ENCODE data around the gene EEF2K.

Gene EEF2K

GRCh38 chr16:22317001-22317530 lies 111.0 kb downstream of the EEF2K start:
- no peak for TF ChIP-seq CTCF (IDR thresholded peaks at IDR 0.05; ENCODE audit: insufficient read depth, missing control alignments)
- no peak for FAIRE-seq
- DNase-seq (ENCODE audit: insufficient read length, low spot score): no peak

- no peak for TF ChIP-seq CTCF (IDR thresholded peaks at IDR 0.05; ENCODE audit: insufficient read depth, missing control alignments)
- DNase-seq (ENCODE audit: insufficient read length, low spot score): no peak
- no peak for FAIRE-seq
These were observed 111.5 kb downstream of the EEF2K start for GRCh38 chr16:22317625-22318024.

GRCh38 chr16:22318690-22319358 lies 112.7 kb downstream of the EEF2K start:
- peak; percentile 48 for TF ChIP-seq CTCF (IDR thresholded peaks at IDR 0.05; ENCODE audit: insufficient read depth, missing control alignments)
- no peak for DNase-seq (ENCODE audit: insufficient read length, low spot score)
- no peak for FAIRE-seq

DNA sequence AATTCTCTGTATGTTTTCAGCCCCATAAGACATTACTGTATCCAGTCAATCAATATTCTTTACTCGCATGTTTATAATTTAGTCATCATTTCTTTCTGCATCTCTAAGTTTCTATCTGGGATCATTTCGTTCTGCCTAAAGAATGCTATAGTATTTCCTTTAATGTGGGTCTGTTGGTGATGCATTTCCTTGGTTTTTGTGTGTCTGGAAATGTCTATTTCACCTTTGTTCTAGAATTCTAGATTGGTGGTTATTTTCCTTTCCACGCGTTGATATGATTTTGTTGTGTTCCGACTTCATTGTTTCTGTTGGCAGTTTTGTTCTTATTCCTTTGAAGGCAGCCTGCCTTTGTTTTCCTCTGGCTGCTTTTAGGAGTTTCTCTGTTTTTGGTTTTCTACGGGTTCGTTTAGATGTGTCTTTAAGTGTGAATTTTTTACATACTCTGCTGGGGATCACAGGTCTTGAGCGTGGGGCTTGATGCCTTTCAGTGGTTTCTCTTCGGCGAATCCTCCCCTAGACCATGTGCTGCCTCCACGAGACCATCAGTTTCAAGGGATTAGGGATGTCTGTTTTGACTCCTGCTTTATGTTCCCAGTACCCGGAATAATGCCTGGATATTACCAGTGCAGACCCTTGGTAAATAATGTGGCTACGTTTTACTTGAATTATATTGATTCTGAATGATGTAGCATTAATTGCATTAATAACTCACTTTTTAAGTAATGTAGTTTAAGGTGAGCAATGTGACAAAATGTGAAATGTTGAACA lies 114.7 kb downstream of the EEF2K start:
- DNase-seq (ENCODE audit: insufficient read length, low spot score) (no peak), FAIRE-seq (no peak)
- TF ChIP-seq CTCF (IDR thresholded peaks at IDR 0.05; ENCODE audit: insufficient read depth, missing control alignments): no peak

GRCh38 chr16:22321340-22322001 lies 115.4 kb downstream of the EEF2K start:
- TF ChIP-seq CTCF (IDR thresholded peaks at IDR 0.05; ENCODE audit: insufficient read depth, missing control alignments): peak; percentile 82
- DNase-seq (ENCODE audit: insufficient read length, low spot score) (peak; percentile 54), FAIRE-seq (peak; percentile 56)

- TF ChIP-seq CTCF (IDR thresholded peaks at IDR 0.05; ENCODE audit: insufficient read depth, missing control alignments): no peak
- no peak for FAIRE-seq
- no peak for DNase-seq (ENCODE audit: insufficient read length, low spot score)
These were observed 116.0 kb downstream of the EEF2K start for GRCh38 chr16:22322021-22322471.

Data from D721Med (cell line).